ENCODE data around the gene TMEM175. TPM values are rescaled to one million over a fixed set of nuclear protein-coding genes. Genes with fewer than 3 reads are reported as not detected.

The TMEM175 gene
- total and polyA plus RNA-seq, 12 donors: 15.6 to 49.6 (median 19.0) TPM

- DNase-seq (no peak), ATAC-seq (no peak)
- peaks cover 0 to 87% (median 15%) of the 10 kb centered on the region in 9 donors for H3K36me3 ChIP-seq
- no peak overlapping the region for H3K4me3 ChIP-seq
- no peak for TF ChIP-seq CTCF (IDR thresholded peaks at IDR 0.05)
- no peaks in the 10 kb centered on the region for H3K9me3 ChIP-seq
- no peaks in the 10 kb centered on the region for H3K27me3 ChIP-seq
- no peak overlapping the region for H3K27ac ChIP-seq
- intact Hi-C loops (cut with DNase I): loop anchor here in 1 of 10 donors (10.0 kb wide), 1 partner anchor 212 kb away; no protein-coding TSS in a partner anchor
- no peaks in the 10 kb centered on the region for H3K4me1 ChIP-seq
- WGBS, 2 donors: 74 to 78% methylated on average over 8 of the region's 8 CpGs
These were observed 24.9 kb downstream of the TMEM175 start for GRCh38 chr4:957231-957580.

- intact Hi-C loops (cut with DNase I): loop anchor here in 1 of 10 donors (10.0 kb wide), 1 partner anchor 213 kb away; no protein-coding TSS in a partner anchor
- Histone ChIP-seq H3K9me3 (no peaks in the 10 kb centered on the region), H3K36me3 (peaks cover 0 to 92% (median 17%) of the 10 kb centered on the region in 9 donors), H3K4me1 (no peaks in the 10 kb centered on the region), H3K4me3 (no peak overlapping the region), H3K27ac (no peak overlapping the region), H3K27me3 (no peaks in the 10 kb centered on the region)
- no peak for ATAC-seq
- no peak for TF ChIP-seq CTCF (IDR thresholded peaks at IDR 0.05)
- peak in 1 of 2 donors; percentile 15 for DNase-seq
- WGBS, 2 donors: 95% methylated on average over 44 to 45 of the region's 45 CpGs
These were observed 25.5 kb downstream of the TMEM175 start for GRCh38 chr4:957581-958313.

- H3K27me3 ChIP-seq: no peaks in the 10 kb centered on the region
- H3K9me3 ChIP-seq: no peaks in the 10 kb centered on the region
- H3K27ac ChIP-seq: no peak overlapping the region
- 89 to 94% methylated on average over 17 of the region's 17 CpGs for WGBS, 2 donors
- no peak for TF ChIP-seq CTCF (IDR thresholded peaks at IDR 0.05)
- H3K4me1 ChIP-seq: no peaks in the 10 kb centered on the region
- peaks cover 0 to 89% (median 18%) of the 10 kb centered on the region in 9 donors for H3K36me3 ChIP-seq
- H3K4me3 ChIP-seq: no peak overlapping the region
- ATAC-seq (no peak), DNase-seq (no peak)
- intact Hi-C loops (cut with DNase I): loop anchor here in 1 of 10 donors (10.0 kb wide), 1 partner anchor 213 kb away; no protein-coding TSS in a partner anchor
These were observed 26.0 kb downstream of the TMEM175 start for GRCh38 chr4:958314-958665.

- ATAC-seq (peak in 1 of 8 donors; percentile 3), DNase-seq (no peak)
- Histone ChIP-seq H3K4me3 (no peak overlapping the region), H3K27ac (no peak overlapping the region), H3K27me3 (no peaks in the 10 kb centered on the region), H3K4me1 (no peaks in the 10 kb centered on the region), H3K9me3 (no peaks in the 10 kb centered on the region), H3K36me3 (peaks cover 0 to 86% (median 13%) of the 10 kb centered on the region in 9 donors)
- 84 to 86% methylated on average over 17 of the region's 17 CpGs for WGBS, 2 donors
- intact Hi-C loops (cut with DNase I): loop anchor here in 1 of 10 donors (10.0 kb wide), 1 partner anchor 214 kb away; no protein-coding TSS in a partner anchor
- TF ChIP-seq CTCF (IDR thresholded peaks at IDR 0.05): no peak
These were observed 26.6 kb downstream of the TMEM175 start for GRCh38 chr4:958696-959337.
